Activated gamma-delta T cell treated with anti-CD3 and anti-CD28 coated beads, Interleukin-2, amount 50 U/mL, for 16 hours (primary cell): ENCODE measurements around the gene HRAS.
A peak's percentile ranks its signal among the peaks of the same experiment; 100 is the strongest.
"Not testable (repeated sequence)": the region's sequence is repeated elsewhere in the genome, so short reads cannot be mapped to it uniquely, and the experiment has no call there.

Source experiments
- DNase-seq: peaks from one replicate; pipeline ENCODE4 v3.0.0-alpha.2; 2020; ENCODE audit warnings: low read depth

Gene HRAS

GRCh38 chr11:532986-533585 lies 2.3 kb downstream of the HRAS start:
- DNase-seq = no peak

GRCh38 chr11:532527-532985 lies 2.8 kb downstream of the HRAS start:
- no peak for DNase-seq

- no peak for DNase-seq
Measured at GRCh38 chr11:531919-532526, 3.4 kb downstream of the HRAS start.

- no peak for DNase-seq
Measured at GRCh38 chr11:530960-531831, 4.2 kb downstream of the HRAS start.

DNA sequence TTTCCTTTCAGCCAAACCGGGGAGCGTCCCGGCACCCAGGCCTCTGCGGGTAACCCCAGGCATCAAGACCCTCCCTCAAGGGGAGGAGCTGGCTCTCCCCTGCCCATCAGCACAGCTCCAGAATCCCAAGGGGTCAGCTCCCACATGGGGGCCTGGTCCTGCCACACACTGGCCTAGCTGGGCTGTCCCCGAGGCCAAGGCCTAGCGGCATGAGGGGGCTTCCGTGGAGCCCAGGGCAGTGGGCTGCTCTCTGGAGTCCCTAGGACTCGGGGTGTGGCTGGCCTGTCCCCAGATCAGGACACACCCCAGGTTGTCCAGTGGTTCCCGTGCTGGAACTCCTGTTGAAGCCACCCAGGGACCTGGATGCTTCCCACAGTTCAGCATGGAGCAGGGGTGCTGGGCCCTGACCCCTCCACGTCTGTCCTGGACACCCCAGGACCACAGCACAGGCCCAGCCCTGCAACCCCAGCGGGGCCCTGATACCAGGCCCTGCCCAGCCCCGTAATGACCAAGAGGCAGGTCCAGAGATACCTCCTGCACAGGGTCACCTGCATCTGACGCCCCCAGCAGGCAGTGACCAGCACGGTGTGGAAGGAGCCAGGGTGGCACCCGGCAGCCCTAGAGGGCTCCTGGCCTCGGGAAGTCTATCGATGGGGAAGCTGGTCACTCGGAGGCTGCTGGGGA lies 5.5 kb downstream of the HRAS start:
- DNase-seq = no peak

DNA sequence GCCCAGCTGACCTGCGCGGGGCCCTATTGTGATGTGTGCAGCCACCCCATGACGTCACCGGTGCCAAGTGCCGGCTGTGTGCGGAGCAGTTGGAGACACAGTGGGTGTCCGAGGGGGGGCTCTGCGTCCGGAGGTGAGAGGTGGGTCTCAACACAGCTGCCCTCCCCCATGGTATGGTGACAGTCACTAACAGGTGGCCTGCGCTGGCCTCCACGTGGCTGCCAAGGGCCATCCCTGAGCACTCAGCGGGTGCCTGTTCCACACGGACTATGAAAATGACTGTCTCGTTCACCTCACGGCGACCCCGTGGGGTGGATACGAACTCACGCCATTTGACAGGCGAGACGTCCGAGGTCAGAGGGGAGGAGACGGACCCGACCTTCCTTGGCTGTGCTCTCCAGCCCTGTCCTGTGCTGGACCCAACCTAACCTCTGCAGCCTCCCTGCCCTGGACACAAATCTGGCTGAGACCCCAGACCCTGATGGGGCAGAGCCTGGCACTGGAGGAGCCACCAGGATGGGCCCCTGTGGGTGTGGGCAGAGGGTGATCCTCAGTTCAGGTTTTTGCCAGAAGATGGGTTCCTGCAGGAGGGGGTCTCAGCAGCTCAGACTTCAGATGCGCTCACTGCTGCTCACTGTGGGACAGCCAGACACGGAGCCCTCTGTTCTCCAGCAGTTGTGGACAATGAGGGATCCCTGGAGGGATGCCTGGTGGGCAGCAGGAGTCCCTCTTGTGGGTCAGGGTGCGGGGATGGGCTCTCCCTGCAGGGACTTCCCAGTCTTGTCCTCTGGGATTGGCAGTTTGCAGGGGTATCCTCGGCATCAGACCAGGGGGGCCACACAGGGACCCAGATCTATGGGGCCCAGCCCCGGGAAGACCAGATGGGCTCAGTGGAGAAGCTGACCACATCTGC lies 6.3 kb downstream of the HRAS start:
- DNase-seq = no peak

- no peak for DNase-seq
Measured at GRCh38 chr11:528166-528814, 7.1 kb downstream of the HRAS start.

DNA sequence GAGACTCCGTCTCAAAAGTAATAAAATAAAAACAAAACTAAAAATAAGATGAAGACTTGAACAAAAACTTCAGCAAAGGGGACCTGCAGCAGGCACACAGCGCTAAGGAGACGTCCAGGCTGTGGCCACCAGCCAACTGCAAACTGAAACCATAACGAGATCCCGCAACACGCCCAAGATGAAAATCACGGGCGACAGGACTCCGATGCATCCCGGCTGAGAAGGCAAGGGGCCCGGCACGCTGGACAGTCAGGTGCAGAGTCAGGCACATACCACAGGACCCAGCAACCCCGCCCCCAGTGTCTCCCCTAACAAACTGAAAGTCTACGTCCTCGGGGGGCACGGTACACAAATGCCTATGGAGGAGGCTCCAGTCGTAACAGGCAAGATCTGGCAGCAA lies 9.2 kb downstream of the HRAS start:
- DNase-seq = no peak

DNA sequence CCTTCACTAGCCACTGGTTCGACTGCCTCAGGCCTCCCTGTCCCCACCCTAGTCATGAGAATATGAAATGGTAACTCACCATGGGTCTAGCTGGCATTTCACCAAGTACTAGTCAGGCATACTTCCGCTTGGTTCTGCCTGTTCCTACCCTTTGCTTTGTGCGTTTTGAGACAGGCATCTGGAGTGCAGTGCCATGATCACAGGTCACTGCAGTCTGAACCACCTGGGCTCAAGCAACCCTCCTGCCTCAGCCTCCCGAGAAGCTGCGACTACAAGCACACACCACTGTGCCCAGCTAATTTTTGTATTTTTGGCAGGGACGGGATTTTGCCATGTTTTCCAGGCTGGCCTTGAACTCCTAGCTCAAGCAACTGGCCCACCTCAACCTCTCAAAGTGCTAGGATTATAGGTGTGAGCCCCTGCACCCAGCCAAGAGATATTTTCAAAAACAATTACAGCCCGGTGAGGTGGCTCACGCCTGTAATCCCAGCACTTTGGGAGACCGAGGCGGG lies 14.1 kb downstream of the HRAS start:
- DNase-seq = no peak

- no peak for DNase-seq
Measured at GRCh38 chr11:520428-521176, 14.8 kb downstream of the HRAS start.

DNA sequence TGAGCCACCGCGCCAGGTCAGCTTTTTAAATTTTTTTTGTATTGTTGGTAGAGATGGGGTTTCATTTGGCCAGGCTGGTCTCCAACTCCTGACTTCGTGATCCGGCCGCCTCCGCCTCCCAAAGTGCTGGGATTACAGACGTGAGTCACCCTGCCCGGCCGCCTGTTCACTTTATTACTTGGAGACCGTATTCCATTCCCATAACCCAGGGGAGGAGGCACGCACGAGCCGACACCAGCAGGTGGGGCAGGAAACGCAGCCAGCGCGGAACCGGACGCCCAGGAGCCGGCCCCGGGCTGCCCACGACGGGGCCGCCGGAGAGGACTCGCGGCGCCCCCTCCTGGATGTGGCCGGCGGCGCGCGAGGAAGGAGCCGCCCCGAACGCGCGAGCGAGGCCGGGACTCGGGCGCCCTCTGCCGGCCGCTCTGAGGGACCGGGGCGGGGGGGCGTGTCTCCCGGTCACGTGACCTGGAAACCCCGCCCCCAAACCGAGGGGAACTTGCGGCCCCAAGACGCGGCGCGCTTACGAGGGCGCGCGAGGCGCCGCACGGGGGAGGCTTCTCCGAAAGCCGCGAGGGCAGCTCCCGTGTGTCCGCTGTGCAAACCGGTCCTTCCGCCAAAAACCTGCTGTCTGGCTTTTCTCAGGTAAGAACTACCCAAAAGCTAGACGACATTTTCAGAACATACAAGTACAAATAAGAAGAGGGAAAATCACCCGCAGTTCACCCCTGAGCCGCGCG lies 16.7 kb downstream of the HRAS start:
- peak; percentile 85 for DNase-seq

GRCh38 chr11:516918-517685 lies 18.3 kb downstream of the HRAS start:
- not testable (repeated sequence) for DNase-seq

DNA sequence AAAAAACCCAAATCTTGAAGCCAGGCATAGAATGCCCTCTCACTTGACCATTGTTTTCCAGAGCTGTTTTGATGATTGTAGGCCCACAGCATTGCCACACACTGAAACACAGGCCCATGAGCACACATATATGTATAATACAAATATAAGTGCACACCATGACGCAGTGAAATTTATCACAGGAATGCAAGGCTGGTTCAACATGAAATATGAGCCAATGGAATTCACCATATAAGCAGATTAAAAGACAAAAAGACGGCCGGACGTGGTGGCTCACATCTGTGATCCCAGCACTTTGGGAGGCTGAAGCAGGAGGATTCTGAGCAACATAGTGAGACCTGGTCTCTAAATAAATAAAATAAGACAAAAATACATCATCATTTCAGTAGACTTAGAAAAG lies 19.0 kb downstream of the HRAS start:
- DNase-seq = no peak

- DNase-seq = no peak
Measured at GRCh38 chr11:515131-515530, 20.2 kb downstream of the HRAS start.

DNA sequence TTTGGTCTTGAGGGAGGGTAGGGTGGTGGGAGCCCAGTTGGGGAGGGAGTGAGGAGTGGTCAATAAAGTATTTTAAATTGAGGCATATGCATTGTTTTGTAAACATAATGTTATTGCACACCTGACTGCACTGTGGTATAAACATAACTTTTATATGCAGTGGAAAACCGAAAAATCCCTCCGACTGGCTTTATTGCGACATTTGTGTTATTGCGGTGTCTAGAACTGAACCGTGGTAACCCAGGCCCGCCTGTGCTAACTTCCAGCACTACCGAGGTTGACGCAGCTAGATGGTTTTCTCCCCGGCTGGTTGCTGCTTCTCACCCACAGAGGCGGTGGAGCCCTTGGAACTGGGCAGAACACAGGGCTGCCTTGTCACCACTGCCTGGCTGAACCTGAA lies 20.8 kb downstream of the HRAS start:
- no peak for DNase-seq

GRCh38 chr11:512761-513595 lies 22.4 kb downstream of the HRAS start:
- no peak for DNase-seq

DNA sequence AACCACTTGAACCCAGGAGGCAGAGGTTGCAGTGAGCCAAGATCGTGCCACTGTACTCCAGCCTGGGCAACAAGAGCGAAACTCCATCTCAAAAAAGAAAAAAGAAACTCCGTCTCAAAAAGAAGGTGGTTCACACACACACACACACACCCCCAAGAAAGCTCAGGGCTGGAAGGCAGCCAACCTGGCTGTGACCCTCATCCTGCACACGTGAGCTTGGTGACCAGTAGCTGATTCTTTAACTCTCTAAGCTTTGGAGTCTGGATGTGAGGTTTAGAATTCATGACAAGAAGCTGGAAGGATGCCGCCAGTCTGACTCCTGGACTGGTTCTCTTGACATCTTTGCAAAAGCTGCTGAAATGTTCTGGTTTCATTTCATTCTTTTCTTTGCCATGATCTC lies 26.4 kb downstream of the HRAS start:
- no peak for DNase-seq
